Stimulated activated CD4-positive, alpha-beta T cell treated with anti-CD3 and anti-CD28 coated beads, Interleukin-4, amount 100 ng/mL, for 48 hours (primary cell): ENCODE data around the gene NOD2.
A peak's percentile ranks its signal among the peaks of the same experiment; 100 is the strongest.

ENCODE experiments used
- DNase-seq, 2 donors: peaks; one replicate each; pipeline ENCODE4 v3.0.0-alpha.2; 2020; ENCODE audit warnings: low read depth in 2 of 2

Gene NOD2

GRCh38 chr16:50742576-50743200 is 49.3 kb downstream of the NOD2 start:
- DNase-seq = peak in 1 of 2 donors; percentile 27

- no peak for DNase-seq
Observed at GRCh38 chr16:50743581-50744225, 50.3 kb downstream of the NOD2 start.

GRCh38 chr16:50744881-50745280 is 51.5 kb downstream of the NOD2 start:
- no peak for DNase-seq

DNA sequence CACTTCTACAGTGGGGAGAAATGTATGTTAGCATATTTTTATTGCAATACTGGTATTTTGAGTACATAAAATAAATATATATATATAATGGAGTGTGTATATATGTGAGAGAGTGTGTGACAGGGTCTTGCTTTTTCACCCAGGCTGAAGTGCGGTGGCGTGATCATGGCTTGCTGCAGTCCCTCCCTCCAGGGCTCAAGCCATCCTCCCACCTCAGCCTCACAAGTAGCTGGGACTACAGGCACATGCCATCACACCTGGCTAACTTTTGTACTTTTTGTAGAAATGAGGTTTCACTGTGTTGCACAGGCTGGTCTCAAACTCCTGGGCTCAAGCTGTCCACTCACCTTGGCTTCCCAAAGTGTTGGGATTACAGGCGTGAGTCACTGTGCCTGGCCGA is 52.5 kb downstream of the NOD2 start:
- no peak for DNase-seq

- no peak for DNase-seq
Observed at GRCh38 chr16:50747207-50747956, 54.0 kb downstream of the NOD2 start.

DNA sequence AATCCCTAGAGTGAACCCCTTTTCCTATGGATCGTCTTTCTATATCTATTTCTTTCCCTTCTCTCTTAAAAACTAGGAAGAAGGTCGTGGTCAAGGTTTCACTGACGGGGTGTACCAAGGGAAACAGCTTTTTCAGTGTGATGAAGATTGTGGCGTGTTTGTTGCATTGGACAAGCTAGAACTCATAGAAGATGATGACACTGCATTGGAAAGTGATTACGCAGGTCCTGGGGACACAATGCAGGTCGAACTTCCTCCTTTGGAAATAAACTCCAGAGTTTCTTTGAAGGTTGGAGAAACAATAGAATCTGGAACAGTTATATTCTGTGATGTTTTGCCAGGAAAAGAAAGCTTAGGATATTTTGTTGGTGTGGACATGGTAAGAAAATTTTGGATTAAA is 58.1 kb downstream of the NOD2 start:
- no peak for DNase-seq

DNA sequence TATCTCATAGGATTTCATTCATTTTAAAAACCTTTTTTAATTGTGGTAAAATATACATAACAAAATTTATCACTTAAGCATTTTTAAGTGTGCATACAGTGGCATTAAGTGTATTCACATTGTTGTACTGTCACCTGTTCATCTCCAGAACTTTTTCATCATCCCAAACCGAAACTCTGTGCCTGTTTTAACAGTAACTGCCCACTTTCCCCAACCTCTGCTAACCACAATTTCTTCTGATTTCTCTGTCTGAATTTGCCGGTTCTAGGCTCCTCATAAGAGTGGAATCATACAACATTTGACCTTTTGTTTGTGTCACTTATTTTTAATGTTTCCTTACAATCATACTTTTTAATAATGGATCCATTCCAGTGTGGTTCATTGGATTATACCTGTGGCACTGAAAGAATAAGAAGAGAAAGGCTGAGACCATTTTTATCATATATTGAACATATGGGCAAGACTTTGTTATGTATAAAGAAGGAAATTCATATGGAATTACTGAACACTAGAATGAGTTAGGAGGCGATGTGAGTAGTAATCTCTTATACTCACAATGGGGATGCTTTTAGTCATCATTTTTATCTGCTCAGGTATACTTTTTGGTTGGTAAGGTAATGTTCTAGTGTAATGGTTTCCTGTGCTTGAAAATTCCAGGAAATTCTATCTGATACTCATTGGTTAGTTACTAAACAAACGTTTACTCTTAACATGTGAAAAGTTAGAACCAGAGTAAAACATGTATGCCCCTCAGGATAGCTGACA is 59.2 kb downstream of the NOD2 start:
- no peak for DNase-seq

DNA sequence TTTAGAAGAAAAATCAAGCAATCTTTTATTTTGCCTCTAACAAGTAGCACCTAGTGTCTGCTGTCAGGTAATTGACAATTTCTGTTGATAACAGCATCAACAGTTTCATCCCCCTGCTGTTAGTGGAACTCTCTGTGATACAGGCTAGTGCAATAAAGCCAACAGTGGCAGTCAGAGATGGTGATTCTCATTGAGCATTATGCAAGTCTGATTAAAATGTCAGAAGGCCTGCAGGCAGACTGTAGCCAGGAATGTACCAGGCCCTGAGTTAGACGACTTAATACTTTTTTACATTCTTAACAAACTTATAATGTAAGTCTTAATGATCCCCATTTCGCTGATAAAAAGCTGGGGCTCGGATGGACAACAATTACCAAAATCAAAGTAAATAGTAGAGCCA is 63.1 kb downstream of the NOD2 start:
- DNase-seq = no peak

GRCh38 chr16:50761267-50761666 is 67.9 kb downstream of the NOD2 start:
- DNase-seq = no peak

DNA sequence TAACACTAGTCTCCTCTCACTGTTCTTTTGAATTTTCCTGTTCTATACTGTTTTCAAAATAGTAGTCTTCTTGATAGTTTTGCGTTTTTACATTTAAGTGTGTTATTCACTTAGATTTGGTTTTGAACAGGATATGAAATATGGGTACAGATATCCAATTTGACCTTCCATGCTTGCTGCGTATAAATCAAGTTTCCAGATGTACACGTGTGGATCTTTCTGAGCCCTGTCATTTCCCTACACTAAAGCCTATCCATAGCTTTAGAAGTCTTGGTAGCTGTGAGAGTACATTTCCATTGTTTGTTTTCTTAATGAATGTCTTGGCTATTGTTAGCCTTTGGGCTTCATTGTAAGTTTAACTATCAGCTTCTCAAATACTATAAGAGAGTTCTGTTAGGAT is 68.8 kb downstream of the NOD2 start:
- no peak for DNase-seq

DNA sequence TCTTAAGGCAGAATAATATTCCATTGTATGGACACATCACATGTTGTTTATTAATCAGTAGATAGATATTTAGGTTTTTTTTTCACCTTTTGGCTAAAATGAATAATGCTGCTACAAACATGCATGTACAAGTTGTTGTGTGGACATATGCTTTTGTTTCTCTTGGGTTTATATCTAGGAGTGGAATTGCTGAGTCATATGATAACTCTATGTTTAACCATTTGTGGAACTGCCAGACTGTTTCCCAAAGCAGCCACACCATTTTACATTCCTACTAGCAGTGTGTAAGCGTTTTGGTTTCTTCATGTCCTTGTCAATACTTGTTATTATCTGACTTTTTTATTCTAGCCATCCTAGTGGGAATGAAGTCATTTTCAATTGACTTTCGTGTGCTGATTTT is 69.8 kb downstream of the NOD2 start:
- DNase-seq = no peak

GRCh38 chr16:50765260-50765659 is 71.9 kb downstream of the NOD2 start:
- DNase-seq = no peak

DNA sequence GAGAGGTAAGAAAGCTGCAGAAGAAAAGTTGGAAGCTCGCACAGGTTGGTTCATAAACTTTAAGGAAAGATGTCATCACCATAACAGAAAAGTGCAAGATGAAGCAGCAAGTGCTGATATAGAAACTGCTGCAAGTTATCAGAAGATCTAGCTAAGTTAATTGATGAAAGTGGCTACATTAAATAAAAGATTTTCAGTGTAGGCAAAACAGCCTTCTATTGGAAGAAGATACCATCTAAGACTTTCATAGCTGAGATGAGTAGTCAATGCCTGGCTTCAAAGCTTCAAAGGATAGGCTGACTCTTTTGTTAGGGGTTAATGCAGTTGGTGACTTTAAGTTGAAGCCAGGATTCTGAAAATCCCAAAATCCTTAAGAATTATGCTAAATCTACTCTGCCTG is 72.5 kb downstream of the NOD2 start:
- no peak for DNase-seq

DNA sequence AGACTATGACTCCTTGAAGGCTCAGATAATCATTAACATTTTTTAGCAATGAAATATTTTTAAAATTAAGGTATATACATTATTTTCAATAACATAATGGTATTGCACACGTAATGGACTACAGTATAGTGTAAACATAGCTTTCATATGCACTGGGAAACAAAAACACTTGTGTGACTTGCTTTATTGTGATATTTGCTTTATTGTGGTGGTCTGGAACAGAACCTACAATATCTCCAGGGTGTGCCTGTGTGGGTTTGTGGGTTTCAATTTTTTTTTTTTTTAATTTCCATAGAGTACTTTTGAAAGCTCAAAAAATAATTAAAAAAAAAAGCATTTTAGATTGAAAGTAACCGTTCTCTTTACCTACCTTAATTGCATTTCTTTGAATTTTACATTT is 73.8 kb downstream of the NOD2 start:
- DNase-seq = no peak

DNA sequence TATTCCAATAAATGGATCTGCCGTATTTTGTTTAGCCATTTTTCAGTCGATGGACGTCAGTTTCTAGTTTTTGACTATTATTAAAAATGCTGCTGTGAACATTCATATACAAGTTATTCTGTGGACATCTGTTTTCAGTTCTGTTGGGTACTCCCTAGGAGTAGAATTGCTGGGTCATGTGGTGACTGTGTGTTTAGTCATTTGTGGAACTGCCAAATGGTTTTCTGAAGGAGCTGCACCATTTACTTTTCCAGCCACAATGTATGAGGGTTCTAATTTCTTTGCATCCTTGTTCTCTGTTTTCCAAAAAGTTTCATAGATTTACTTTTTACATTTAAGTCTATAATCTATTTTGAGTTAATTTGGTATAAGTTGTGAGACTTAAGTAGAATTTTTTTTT is 78.0 kb downstream of the NOD2 start:
- no peak for DNase-seq

DNA sequence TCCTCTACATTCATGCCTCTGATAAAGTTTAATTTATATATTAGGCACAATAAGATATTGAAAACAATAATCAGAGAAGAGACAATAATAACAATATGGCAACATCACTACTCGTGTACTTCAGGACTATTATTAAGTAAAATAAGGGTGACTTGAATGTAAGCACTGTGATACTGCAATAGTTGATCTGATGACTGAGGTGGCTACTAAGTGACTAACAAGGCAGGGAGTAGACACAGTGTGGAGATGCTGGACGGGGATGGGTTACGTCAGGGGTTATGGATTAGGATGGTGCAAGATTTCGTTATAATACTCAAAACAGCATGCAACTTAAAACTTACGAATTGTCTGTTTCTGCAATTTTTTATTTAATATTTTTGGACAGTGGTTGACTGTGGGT is 81.0 kb downstream of the NOD2 start:
- no peak for DNase-seq

- DNase-seq = no peak
Observed at GRCh38 chr16:50774960-50775359, 81.6 kb downstream of the NOD2 start.

DNA sequence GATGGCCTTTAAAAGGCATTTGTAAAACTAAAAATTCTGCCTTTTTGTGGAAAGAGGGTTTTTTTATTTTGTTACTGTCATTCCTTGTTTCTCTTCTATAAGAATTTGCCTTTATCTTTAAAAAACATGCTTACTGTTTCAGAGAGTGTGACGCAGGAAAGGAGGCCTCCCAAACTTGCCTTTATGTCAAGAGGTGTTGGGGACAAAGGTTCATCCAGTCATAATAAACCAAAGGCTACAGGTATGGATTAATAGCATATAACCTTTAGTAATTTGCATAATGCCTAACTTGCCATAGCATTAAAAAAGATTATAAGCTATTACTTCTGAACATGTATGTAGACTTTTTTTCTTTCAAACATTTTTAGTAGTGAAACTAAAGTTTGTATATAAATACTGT is 82.6 kb downstream of the NOD2 start:
- DNase-seq = no peak

GRCh38 chr16:50778284-50779163 is 85.1 kb downstream of the NOD2 start:
- no peak for DNase-seq

DNA sequence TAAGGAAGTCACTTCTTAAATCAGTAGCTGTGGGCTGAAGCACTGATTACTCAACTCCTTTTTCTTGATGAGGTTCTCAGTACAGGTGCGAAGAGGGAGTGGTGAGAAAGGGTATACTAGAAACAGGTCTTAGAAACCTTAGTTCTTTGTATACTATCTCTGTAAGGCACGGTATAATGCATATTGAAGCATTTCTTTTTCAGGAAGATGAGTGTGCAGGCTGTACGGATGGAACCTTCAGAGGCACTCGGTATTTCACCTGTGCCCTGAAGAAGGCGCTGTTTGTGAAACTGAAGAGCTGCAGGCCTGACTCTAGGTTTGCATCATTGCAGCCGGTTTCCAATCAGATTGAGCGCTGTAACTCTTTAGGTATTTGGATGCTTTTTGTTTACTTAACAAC is 87.6 kb downstream of the NOD2 start:
- DNase-seq = no peak

- DNase-seq = no peak
Observed at GRCh38 chr16:50781518-50781917, 88.1 kb downstream of the NOD2 start.
